PFSK-1 (cell line): ENCODE data around the gene NR4A2.

Experiments used
- POLR2AphosphoS5 ChIP-seq: IDR thresholded peaks from 2 replicates; pipeline ENCODE4 v1.6.1; 2012; ENCODE audit warnings: low read depth, mild to moderate bottlenecking, control low read depth, low read length, moderate library complexity
- REST ChIP-seq, 2 experiments: IDR thresholded peaks; 2 replicates each; pipeline versions ENCODE4 v1.6.1 to v1.8.0; 2011 to 2012; ENCODE audit warnings: low read depth in 2 of 2, low read length in 2 of 2, control low read depth in 1 of 2, inconsistent platforms in 1 of 2, mild to moderate bottlenecking in 1 of 2, moderate library complexity in 1 of 2; ENCODE audit not compliant: insufficient read depth in 1 of 2
- TAF1 ChIP-seq: IDR thresholded peaks from 2 replicates; pipeline ENCODE4 v1.6.1; 2012; ENCODE audit warnings: low read length, control low read depth, borderline replicate concordance; ENCODE audit not compliant: insufficient read depth

DNA sequence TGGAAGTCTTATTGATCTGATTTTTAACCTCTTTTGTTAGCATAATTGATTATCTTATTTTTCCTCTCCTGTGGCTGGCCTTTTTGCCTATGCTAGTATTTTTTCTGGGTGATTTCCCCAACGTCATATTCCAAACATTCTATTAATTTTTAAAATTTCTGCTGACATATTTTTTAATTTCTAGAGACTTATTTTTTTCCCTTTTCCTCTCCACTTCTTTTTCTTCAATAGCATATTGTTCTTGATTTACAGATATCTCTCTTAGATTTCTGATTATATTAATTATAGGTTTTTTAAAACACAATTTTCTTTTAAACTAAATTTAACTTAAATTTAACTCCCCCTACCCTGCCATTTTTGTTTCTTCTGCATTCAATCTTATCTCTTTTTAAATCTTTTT lies 47.2 kb upstream of the NR4A2 start:
- no peak for TF ChIP-seq POLR2AphosphoS5
- no peak for TF ChIP-seq TAF1
- TF ChIP-seq REST (IDR thresholded peaks at IDR 0.05; ENCODE audit: insufficient read depth in 1 of 2, low read depth in 2 of 2, low read length in 2 of 2) = no peak
